Fibroblast of villous mesenchyme (primary cell): ENCODE measurements around the gene MS4A18. TPM values are rescaled to one million over a fixed set of nuclear protein-coding genes. Genes with fewer than 3 reads are reported as not detected.
"Not testable (repeated sequence)": the region's sequence is repeated elsewhere in the genome, so short reads cannot be mapped to it uniquely, and the experiment has no call there.

ENCODE experiments used
- DNase-seq: peaks from one replicate; pipeline ENCODE4 v3.0.0-alpha.2; 2010; ENCODE audit warnings: low read depth
- H3K4me3 ChIP-seq: 2 replicates; pipeline ENCODE4 v1.5.1; 2011; ENCODE audit warnings: low read depth, mild to moderate bottlenecking, low read length
- CTCF ChIP-seq: IDR thresholded peaks from 2 replicates; pipeline ENCODE4 v1.5.1; 2012; ENCODE audit warnings: low read depth, mild to moderate bottlenecking, low read length; ENCODE audit not compliant: insufficient read depth
- total RNA-seq: library from RNA; depleted of rRNA; stranded (reverse); fragments of >200 nt; gene quantifications from 2 replicates; pipeline ENCODE4 v1.2.3, GENCODE V29; 2012

The MS4A18 gene
- not detected in 2 replicates for total RNA-seq

- no peak for TF ChIP-seq CTCF
- no peak for DNase-seq
- no peak within 1 kb of the TSS for H3K4me3 ChIP-seq
Measured at GRCh38 chr11:60724420-60724819, at the start of gene MS4A18. Gene MS4A18, plus strand, starts transcription at chr11:60724720.

GRCh38 chr11:60678231-60678630, 46.3 kb upstream of the MS4A18 start:
- H3K4me3 ChIP-seq, DNase-seq: not testable (repeated sequence)

GRCh38 chr11:60679879-60680278, 44.6 kb upstream of the MS4A18 start:
- DNase-seq, result no peak
- TF ChIP-seq CTCF, result no peak
- H3K4me3 ChIP-seq, result no peak overlapping the region

- TF ChIP-seq CTCF, result no peak
- DNase-seq, result no peak
- no peak overlapping the region for H3K4me3 ChIP-seq
Measured at GRCh38 chr11:60680455-60681119, 43.9 kb upstream of the MS4A18 start.

- DNase-seq, H3K4me3 ChIP-seq: not testable (repeated sequence)
Measured at GRCh38 chr11:60684541-60684848, 40.0 kb upstream of the MS4A18 start.

GRCh38 chr11:60691661-60692060, 32.9 kb upstream of the MS4A18 start:
- no peak overlapping the region for H3K4me3 ChIP-seq
- DNase-seq, result no peak
- no peak for TF ChIP-seq CTCF

- no peak for TF ChIP-seq CTCF
- DNase-seq, result no peak
- no peak within 1 kb of the TSS for H3K4me3 ChIP-seq
Measured at GRCh38 chr11:60699284-60699691, 25.2 kb upstream of the MS4A18 start, which contains the start of gene MS4A8. Gene MS4A8, plus strand, starts transcription at chr11:60699612. Its CDS starts 1,249 bp downstream, at chr11:60700861.

- DNase-seq, result no peak
- H3K4me3 ChIP-seq, result no peak overlapping the region
- no peak for TF ChIP-seq CTCF
Measured at GRCh38 chr11:60699936-60700335, 24.6 kb upstream of the MS4A18 start.
